Activated naive CD4-positive, alpha-beta T cell treated with anti-CD3 and anti-CD28 coated beads, Interleukin-2, amount 10 ng/mL, durations not matched to agents 7 days and 5 days (primary cell): ENCODE data around the gene RBM44.
"Not testable (repeated sequence)": the region's sequence is repeated elsewhere in the genome, so short reads cannot be mapped to it uniquely, and the experiment has no call there.

ENCODE experiments used
- CTCF ChIA-PET: fragments of 350-600 bp; sonication (Branson Sonifier 250); formaldehyde crosslinking; loops from one replicate; lab custom pipeline; 2021; ENCODE audit warnings: antibody characterized with exemption; lab: Charles Lee
- DNase-seq: peaks from one replicate; pipeline ENCODE4 v3.0.0-alpha.2; 2020
- H3K27ac Mint-ChIP-seq: one replicate; pipeline ENCODE4 v1.8.0; 2021; ENCODE audit warnings: mild to moderate bottlenecking, moderate library complexity, mixed read lengths
- H3K27me3 Mint-ChIP-seq: one replicate; pipeline ENCODE4 v1.8.0; 2021; ENCODE audit warnings: mild to moderate bottlenecking, mixed read lengths
- H3K36me3 Mint-ChIP-seq: one replicate; pipeline ENCODE4 v1.8.0; 2021; ENCODE audit warnings: mixed read lengths
- H3K4me1 Mint-ChIP-seq: one replicate; pipeline ENCODE4 v1.8.0; 2021; ENCODE audit warnings: mixed read lengths
- H3K4me3 Mint-ChIP-seq: one replicate; pipeline ENCODE4 v1.8.0; 2021; ENCODE audit warnings: mild to moderate bottlenecking, moderate library complexity, mixed read lengths
- H3K9me3 Mint-ChIP-seq: one replicate; pipeline ENCODE4 v1.8.0; 2021; ENCODE audit warnings: mixed read lengths

The RBM44 gene

DNA sequence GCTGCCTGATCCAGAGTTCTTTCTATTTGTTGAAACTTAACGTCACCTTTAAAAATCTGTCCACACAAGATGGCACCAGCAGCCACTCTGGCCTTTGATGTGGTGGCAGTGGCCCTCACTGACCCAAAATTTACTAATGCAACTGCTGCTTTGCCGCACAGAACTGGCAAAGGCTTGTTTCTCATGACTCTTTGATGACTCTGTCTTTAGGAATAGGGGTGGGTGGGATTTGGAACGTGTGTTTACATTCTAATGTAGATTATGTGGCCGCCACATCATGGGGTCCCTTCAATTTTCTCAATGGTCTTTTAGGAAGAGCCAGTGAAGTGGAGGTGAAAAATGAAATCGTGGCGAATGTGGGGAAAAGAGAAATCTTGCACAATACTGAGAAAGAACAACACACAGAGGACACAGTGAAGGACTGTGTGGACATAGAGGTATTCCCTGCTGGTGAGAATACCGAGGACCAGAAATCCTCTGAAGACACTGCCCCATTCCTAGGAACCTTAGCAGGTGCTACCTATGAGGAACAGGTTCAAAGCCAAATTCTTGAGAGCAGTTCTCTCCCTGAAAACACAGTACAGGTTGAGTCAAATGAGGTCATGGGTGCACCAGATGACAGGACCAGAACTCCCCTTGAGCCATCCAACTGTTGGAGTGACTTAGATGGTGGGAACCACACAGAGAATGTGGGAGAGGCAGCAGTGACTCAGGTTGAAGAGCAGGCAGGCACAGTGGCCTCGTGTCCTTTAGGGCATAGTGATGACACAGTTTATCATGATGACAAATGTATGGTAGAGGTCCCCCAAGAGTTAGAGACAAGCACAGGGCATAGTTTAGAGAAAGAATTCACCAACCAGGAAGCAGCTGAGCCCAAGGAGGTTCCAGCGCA, 36.0 kb upstream of the RBM44 start:
- H3K9me3 Mint-ChIP-seq, H3K27ac Mint-ChIP-seq, CTCF ChIA-PET: not testable (repeated sequence)

GRCh38 chr2:237763812-237764211, 34.8 kb upstream of the RBM44 start:
- H3K27ac Mint-ChIP-seq: no peak overlapping the region
- no peak for DNase-seq
- CTCF ChIA-PET: no interaction called here
- no peaks in the 10 kb centered on the region for H3K4me1 Mint-ChIP-seq
- H3K4me3 Mint-ChIP-seq: no peak overlapping the region
- no peaks in the 10 kb centered on the region for H3K27me3 Mint-ChIP-seq
- peaks cover 64% of the 10 kb centered on the region for H3K36me3 Mint-ChIP-seq
- H3K9me3 Mint-ChIP-seq: no peaks in the 10 kb centered on the region

More for the DNA sequence above, 36.0 kb upstream of the RBM44 start:
- H3K27me3 Mint-ChIP-seq, H3K4me1 Mint-ChIP-seq, H3K4me3 Mint-ChIP-seq, DNase-seq: not testable (repeated sequence)
- H3K36me3 Mint-ChIP-seq: peaks cover 65% of the 10 kb centered on the region

DNA sequence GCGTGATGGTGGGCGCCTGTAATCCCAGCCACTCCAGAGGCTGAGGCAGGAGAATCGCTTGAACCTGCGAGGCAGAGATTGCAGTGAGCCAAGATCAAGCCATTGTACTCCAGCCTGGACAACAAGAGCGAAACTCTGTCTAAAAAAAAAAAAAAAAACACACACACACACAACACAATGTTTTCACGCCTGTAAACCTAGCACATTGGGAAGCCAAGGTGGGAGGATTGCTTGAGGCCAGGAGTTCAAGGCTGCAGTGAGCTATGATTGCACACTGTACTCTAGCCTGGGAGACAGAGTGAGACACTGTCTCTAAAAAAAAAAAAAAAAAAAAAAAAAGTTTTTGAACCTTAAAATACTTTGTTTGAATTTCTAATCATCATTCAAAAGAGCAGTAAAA, 33.5 kb upstream of the RBM44 start:
- peaks cover 62% of the 10 kb centered on the region for H3K36me3 Mint-ChIP-seq
- DNase-seq, H3K4me1 Mint-ChIP-seq, H3K27me3 Mint-ChIP-seq, CTCF ChIA-PET, H3K27ac Mint-ChIP-seq, H3K9me3 Mint-ChIP-seq, H3K4me3 Mint-ChIP-seq: not testable (repeated sequence)

- no peaks in the 10 kb centered on the region for H3K9me3 Mint-ChIP-seq
- H3K27me3 Mint-ChIP-seq: no peaks in the 10 kb centered on the region
- CTCF ChIA-PET: interaction anchor here (1.0 kb wide), 1 partner anchor 9 kb away, joined by 4 read pairs; no protein-coding TSS in a partner anchor
- no peak overlapping the region for H3K27ac Mint-ChIP-seq
- H3K4me3 Mint-ChIP-seq: no peak overlapping the region
- no peaks in the 10 kb centered on the region for H3K4me1 Mint-ChIP-seq
- DNase-seq: no peak
- H3K36me3 Mint-ChIP-seq: peaks cover 60% of the 10 kb centered on the region
Observed at GRCh38 chr2:237765875-237766274, 32.7 kb upstream of the RBM44 start.

DNA sequence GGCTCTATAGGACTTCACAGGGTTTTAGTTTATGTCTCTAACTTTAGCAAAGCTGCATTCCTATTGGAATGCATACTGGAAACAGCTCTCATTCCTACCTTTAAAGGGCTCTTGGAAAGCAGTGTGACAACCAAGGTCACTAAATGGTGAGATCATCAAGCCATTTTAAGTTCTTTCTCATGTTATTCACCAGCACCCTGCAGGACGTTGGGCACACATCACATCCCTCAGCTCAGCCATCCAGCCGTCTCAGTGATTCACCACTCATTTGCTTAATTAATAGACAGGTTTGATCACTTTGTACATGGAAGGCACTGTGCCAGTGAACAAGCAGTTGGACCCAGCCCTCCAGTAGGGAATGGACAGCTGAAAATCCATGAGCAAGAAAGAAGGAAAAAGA, 32.2 kb upstream of the RBM44 start:
- no peak overlapping the region for H3K4me3 Mint-ChIP-seq
- H3K27me3 Mint-ChIP-seq: no peaks in the 10 kb centered on the region
- peaks cover 58% of the 10 kb centered on the region for H3K36me3 Mint-ChIP-seq
- H3K9me3 Mint-ChIP-seq: no peaks in the 10 kb centered on the region
- CTCF ChIA-PET: interaction anchor here (1.0 kb wide), 1 partner anchor 9 kb away, joined by 4 read pairs; no protein-coding TSS in a partner anchor
- DNase-seq: no peak
- no peaks in the 10 kb centered on the region for H3K4me1 Mint-ChIP-seq
- no peak overlapping the region for H3K27ac Mint-ChIP-seq

DNA sequence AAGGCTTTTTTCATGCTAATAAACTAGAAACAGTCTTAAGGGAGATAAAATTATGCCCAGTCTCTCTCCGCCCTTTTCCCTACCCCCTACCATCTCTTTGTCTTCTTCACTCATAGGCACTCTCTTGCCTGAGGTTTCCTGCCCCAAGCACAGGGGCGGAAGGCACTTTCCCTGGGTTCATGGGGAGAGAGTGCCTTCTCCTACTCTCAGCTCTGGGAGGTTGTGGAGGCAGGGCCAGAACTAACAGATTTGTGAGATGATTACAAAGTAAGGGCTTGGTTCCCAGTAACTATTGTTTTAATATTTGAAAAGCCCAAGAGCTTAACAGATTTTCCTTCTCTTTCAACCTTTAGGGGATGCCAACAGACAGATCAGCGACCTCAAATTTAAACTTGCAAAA, 26.1 kb upstream of the RBM44 start:
- CTCF ChIA-PET: interaction anchor here (3.5 kb wide), 1 partner anchor 100 kb away, joined by 19 read pairs; no protein-coding TSS in a partner anchor
- no peak for DNase-seq
- Mint-ChIP-seq H3K4me3 (no peak overlapping the region), H3K9me3 (no peaks in the 10 kb centered on the region), H3K27me3 (no peaks in the 10 kb centered on the region), H3K36me3 (peaks cover 56% of the 10 kb centered on the region), H3K27ac (peak overlapping the region; percentile 21), H3K4me1 (no peaks in the 10 kb centered on the region)

- Mint-ChIP-seq H3K9me3 (no peaks in the 10 kb centered on the region), H3K27ac (no peak overlapping the region), H3K36me3 (peaks cover 64% of the 10 kb centered on the region), H3K27me3 (no peaks in the 10 kb centered on the region), H3K4me1 (no peaks in the 10 kb centered on the region), H3K4me3 (no peak overlapping the region)
- CTCF ChIA-PET: interaction anchor here (1.0 to 3.5 kb wide), 4 partner anchors 29 to 486 kb away, joined by 3 to 19 read pairs (median 8); no protein-coding TSS in a partner anchor
- no peak for DNase-seq
Observed at GRCh38 chr2:237773826-237774225, 24.8 kb upstream of the RBM44 start.

- Mint-ChIP-seq H3K4me1 (no peaks in the 10 kb centered on the region), H3K4me3 (no peak overlapping the region), H3K27me3 (no peaks in the 10 kb centered on the region), H3K9me3 (no peaks in the 10 kb centered on the region), H3K27ac (peak overlapping the region; percentile 78), H3K36me3 (peaks cover 65% of the 10 kb centered on the region)
- DNase-seq: peak; percentile 61
- CTCF ChIA-PET: interaction anchor here (0.8 to 3.5 kb wide), 11 partner anchors 9 to 485 kb away, joined by 3 to 19 read pairs (median 4); no protein-coding TSS in a partner anchor
Observed at GRCh38 chr2:237774811-237775553, 23.6 kb upstream of the RBM44 start.

DNA sequence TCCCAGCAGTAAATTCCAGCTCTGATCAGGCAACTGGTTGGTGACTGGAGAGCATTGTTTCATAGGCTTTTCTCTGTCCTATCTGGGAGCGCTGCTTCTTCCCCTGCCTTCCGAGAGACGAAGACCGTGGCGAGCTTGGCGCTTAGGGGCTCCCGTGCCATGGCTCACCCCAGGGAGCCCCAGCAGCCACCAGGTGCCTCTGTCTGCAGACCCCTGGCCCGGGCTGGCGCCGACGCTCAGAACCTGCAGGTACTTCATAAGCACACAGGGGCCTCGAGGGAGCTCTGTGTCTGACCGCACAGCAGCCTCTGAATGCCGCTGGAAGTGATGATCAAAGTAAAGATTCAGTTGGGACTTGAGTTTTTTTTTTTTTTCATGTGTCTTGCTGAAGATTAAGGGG, 19.1 kb upstream of the RBM44 start:
- Mint-ChIP-seq H3K9me3 (peaks cover 2% of the 10 kb centered on the region), H3K4me3 (no peak overlapping the region), H3K36me3 (peaks cover 74% of the 10 kb centered on the region), H3K4me1 (no peaks in the 10 kb centered on the region), H3K27ac (no peak overlapping the region), H3K27me3 (no peaks in the 10 kb centered on the region)
- no peak for DNase-seq
- CTCF ChIA-PET: no interaction called here

GRCh38 chr2:237782181-237782580, 16.4 kb upstream of the RBM44 start:
- Mint-ChIP-seq H3K27ac (no peak overlapping the region), H3K36me3 (peaks cover 78% of the 10 kb centered on the region), H3K27me3 (no peaks in the 10 kb centered on the region), H3K9me3 (peaks cover 6% of the 10 kb centered on the region), H3K4me3 (no peak overlapping the region), H3K4me1 (no peaks in the 10 kb centered on the region)
- CTCF ChIA-PET: no interaction called here
- no peak for DNase-seq

GRCh38 chr2:237783678-237784077, 14.9 kb upstream of the RBM44 start:
- H3K4me3 Mint-ChIP-seq, H3K9me3 Mint-ChIP-seq, DNase-seq, H3K4me1 Mint-ChIP-seq, H3K27ac Mint-ChIP-seq, CTCF ChIA-PET, H3K27me3 Mint-ChIP-seq: not testable (repeated sequence)
- H3K36me3 Mint-ChIP-seq: peaks cover 69% of the 10 kb centered on the region

GRCh38 chr2:237786936-237787335, 11.6 kb upstream of the RBM44 start:
- H3K27ac Mint-ChIP-seq: no peak overlapping the region
- CTCF ChIA-PET: no interaction called here
- DNase-seq: no peak
- H3K9me3 Mint-ChIP-seq: peaks cover 6% of the 10 kb centered on the region
- peaks cover 4% of the 10 kb centered on the region for H3K4me1 Mint-ChIP-seq
- H3K4me3 Mint-ChIP-seq: no peak overlapping the region
- no peaks in the 10 kb centered on the region for H3K27me3 Mint-ChIP-seq
- H3K36me3 Mint-ChIP-seq: peaks cover 49% of the 10 kb centered on the region

- H3K27ac Mint-ChIP-seq: no peak overlapping the region
- no peak overlapping the region for H3K4me3 Mint-ChIP-seq
- H3K36me3 Mint-ChIP-seq: peaks cover 25% of the 10 kb centered on the region
- H3K9me3 Mint-ChIP-seq: peaks cover 4% of the 10 kb centered on the region
- H3K4me1 Mint-ChIP-seq: peaks cover 4% of the 10 kb centered on the region
- no peak for DNase-seq
- H3K27me3 Mint-ChIP-seq: no peaks in the 10 kb centered on the region
- CTCF ChIA-PET: no interaction called here
Observed at GRCh38 chr2:237790353-237790752, 8.2 kb upstream of the RBM44 start.

- CTCF ChIA-PET: no interaction called here
- Mint-ChIP-seq H3K9me3 (no peaks in the 10 kb centered on the region), H3K4me3 (no peak overlapping the region), H3K27ac (no peak overlapping the region), H3K4me1 (peaks cover 4% of the 10 kb centered on the region), H3K36me3 (peaks cover 13% of the 10 kb centered on the region), H3K27me3 (no peaks in the 10 kb centered on the region)
- DNase-seq: no peak
Observed at GRCh38 chr2:237791977-237792727, 6.4 kb upstream of the RBM44 start.
